K562 (cell line): ENCODE data around the gene EMID1.

Experiments
- BHLHE40 ChIP-seq: IDR thresholded peaks from 2 replicates; pipeline ENCODE4 v1.6.1; 2011; ENCODE audit warnings: low read length, improper control_type of control experiment
- CTCF ChIP-seq, 3 experiments: IDR thresholded peaks in 2 of 3; conservative IDR thresholded peaks in 1 of 3; 2 replicates each; pipeline ENCODE4 v1.5.1; 2011 to 2012; ENCODE audit warnings: low read length in 3 of 3, mild to moderate bottlenecking in 3 of 3, control low read depth in 2 of 3, improper control_type of control experiment in 1 of 3, inconsistent platforms in 1 of 3, low read depth in 1 of 3, mixed read lengths in 1 of 3, moderate library complexity in 1 of 3; ENCODE audit not compliant: insufficient read depth in 2 of 3
- ERF ChIP-seq: fragments of 450-650 bp; formaldehyde crosslinking; IDR thresholded peaks from 2 replicates; pipeline ENCODE4 v1.4.0; 2020; ENCODE audit warnings: mild to moderate bottlenecking, mixed read lengths
- HDAC2 ChIP-seq: fragments of 450-650 bp; IDR thresholded peaks from 2 replicates; pipeline ENCODE4 v1.6.1; 2016; ENCODE audit warnings: mild to moderate bottlenecking
- POLR2A ChIP-seq: fragments of 450-650 bp; conservative IDR thresholded peaks from 2 replicates; pipeline ENCODE4 v1.6.1; 2016
- PYGO2 ChIP-seq: fragments of 450-650 bp; IDR thresholded peaks from 2 replicates; pipeline ENCODE4 v1.6.1; 2016; ENCODE audit warnings: mild to moderate bottlenecking, missing genetic modification characterization, moderate library complexity, missing compliant biosample characterization
- RAD51 ChIP-seq: fragments of 450-650 bp; IDR thresholded peaks from 2 replicates; pipeline ENCODE4 v1.7.1; 2016; ENCODE audit warnings: low read depth, mild to moderate bottlenecking, borderline replicate concordance
- RBM39 ChIP-seq: fragments of 200-400 bp; formaldehyde crosslinking; optimal IDR thresholded peaks from 2 replicates; pipeline ENCODE3; 2018; ENCODE audit warnings: low read depth, low read length
- SPI1 ChIP-seq: IDR thresholded peaks from 2 replicates; pipeline ENCODE4 v1.6.1; 2011; ENCODE audit warnings: low read depth, low read length, control low read depth, borderline replicate concordance
- VEZF1 ChIP-seq: fragments of 200-800 bp; sonication (Bioruptor generic); IDR thresholded peaks from 2 replicates; pipeline ENCODE4 v1.6.1; 2017; ENCODE audit warnings: missing genetic modification characterization, missing compliant biosample characterization
- TF ChIP-seq, protein P1 (sequence below): sonication (generic); formaldehyde crosslinking; IDR thresholded peaks from 2 replicates; pipeline ENCODE4 v1.8.1; 2022; ENCODE audit warnings: missing genetic modification reagents
- TF ChIP-seq, protein P2 (sequence below): sonication (generic); formaldehyde crosslinking; IDR thresholded peaks from 2 replicates; pipeline ENCODE4 v1.8.0; 2023; ENCODE audit warnings: mild to moderate bottlenecking, missing genetic modification reagents
- TF ChIP-seq, protein P3 (sequence below), 2 experiments: fragments of 450-650 bp in 1 of 2; IDR thresholded peaks; 2 replicates each; pipeline ENCODE4 v1.6.1; 2011 to 2017; ENCODE audit warnings: low read depth in 2 of 2, antibody characterized with exemption in 1 of 2, borderline replicate concordance in 1 of 2, low read length in 1 of 2, mild to moderate bottlenecking in 1 of 2, mixed read lengths in 1 of 2; ENCODE audit not compliant: control insufficient read depth in 1 of 2

- TF ChIP-seq, protein P1, sequence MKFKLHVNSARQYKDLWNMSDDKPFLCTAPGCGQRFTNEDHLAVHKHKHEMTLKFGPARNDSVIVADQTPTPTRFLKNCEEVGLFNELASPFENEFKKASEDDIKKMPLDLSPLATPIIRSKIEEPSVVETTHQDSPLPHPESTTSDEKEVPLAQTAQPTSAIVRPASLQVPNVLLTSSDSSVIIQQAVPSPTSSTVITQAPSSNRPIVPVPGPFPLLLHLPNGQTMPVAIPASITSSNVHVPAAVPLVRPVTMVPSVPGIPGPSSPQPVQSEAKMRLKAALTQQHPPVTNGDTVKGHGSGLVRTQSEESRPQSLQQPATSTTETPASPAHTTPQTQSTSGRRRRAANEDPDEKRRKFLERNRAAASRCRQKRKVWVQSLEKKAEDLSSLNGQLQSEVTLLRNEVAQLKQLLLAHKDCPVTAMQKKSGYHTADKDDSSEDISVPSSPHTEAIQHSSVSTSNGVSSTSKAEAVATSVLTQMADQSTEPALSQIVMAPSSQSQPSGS = no peak
- TF ChIP-seq, protein P2, sequence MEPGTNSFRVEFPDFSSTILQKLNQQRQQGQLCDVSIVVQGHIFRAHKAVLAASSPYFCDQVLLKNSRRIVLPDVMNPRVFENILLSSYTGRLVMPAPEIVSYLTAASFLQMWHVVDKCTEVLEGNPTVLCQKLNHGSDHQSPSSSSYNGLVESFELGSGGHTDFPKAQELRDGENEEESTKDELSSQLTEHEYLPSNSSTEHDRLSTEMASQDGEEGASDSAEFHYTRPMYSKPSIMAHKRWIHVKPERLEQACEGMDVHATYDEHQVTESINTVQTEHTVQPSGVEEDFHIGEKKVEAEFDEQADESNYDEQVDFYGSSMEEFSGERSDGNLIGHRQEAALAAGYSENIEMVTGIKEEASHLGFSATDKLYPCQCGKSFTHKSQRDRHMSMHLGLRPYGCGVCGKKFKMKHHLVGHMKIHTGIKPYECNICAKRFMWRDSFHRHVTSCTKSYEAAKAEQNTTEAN (CRISPR knock-in tag) = no peak
- TF ChIP-seq ERF (CRISPR knock-in tag) (no peak), CTCF (IDR thresholded peaks at IDR 0.05 in 2 of 3, conservative IDR thresholded peaks at IDR 0.05 in 1 of 3; ENCODE audit: insufficient read depth in 2 of 3, low read depth in 1 of 3, low read length in 3 of 3) (no peak), SPI1 (no peak), HDAC2 (no peak), POLR2A (no peak), VEZF1 (no peak), RAD51 (no peak), RBM39 (no peak), BHLHE40 (no peak), PYGO2 (tag) (no peak)
- TF ChIP-seq, protein P3, sequence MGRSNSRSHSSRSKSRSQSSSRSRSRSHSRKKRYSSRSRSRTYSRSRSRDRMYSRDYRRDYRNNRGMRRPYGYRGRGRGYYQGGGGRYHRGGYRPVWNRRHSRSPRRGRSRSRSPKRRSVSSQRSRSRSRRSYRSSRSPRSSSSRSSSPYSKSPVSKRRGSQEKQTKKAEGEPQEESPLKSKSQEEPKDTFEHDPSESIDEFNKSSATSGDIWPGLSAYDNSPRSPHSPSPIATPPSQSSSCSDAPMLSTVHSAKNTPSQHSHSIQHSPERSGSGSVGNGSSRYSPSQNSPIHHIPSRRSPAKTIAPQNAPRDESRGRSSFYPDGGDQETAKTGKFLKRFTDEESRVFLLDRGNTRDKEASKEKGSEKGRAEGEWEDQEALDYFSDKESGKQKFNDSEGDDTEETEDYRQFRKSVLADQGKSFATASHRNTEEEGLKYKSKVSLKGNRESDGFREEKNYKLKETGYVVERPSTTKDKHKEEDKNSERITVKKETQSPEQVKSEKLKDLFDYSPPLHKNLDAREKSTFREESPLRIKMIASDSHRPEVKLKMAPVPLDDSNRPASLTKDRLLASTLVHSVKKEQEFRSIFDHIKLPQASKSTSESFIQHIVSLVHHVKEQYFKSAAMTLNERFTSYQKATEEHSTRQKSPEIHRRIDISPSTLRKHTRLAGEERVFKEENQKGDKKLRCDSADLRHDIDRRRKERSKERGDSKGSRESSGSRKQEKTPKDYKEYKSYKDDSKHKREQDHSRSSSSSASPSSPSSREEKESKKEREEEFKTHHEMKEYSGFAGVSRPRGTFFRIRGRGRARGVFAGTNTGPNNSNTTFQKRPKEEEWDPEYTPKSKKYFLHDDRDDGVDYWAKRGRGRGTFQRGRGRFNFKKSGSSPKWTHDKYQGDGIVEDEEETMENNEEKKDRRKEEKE (IDR thresholded peaks at IDR 0.05; ENCODE audit: borderline replicate concordance in 1 of 2, control insufficient read depth in 1 of 2, low read depth in 2 of 2, low read length in 1 of 2) = no peak
These were observed 7.0 kb downstream of the EMID1 start for GRCh38 chr22:29212743-29213142.
